ENCODE data around the gene SIX2.

GRCh38 chr2:45052388-45052928 lies 43.2 kb upstream of the SIX2 start:
- TF ChIP-seq CTCF (IDR thresholded peaks at IDR 0.05) = no peak
- TF ChIP-seq EZH2 (IDR thresholded peaks at IDR 0.05) = no peak
- no peak for TF ChIP-seq EZH2phosphoT487 (IDR thresholded peaks at IDR 0.05)

Data from neural progenitor cell (in vitro differentiated cells).